ENCODE results near the gene CFAP161. TPM values are rescaled to one million over a fixed set of nuclear protein-coding genes. Genes with fewer than 3 reads are reported as not detected.
"Not testable (repeated sequence)": the region's sequence is repeated elsewhere in the genome, so short reads cannot be mapped to it uniquely, and the experiment has no call there.

Gene CFAP161
- total and polyA plus RNA-seq, 4 donors, result 0.45 to 0.84 TPM; not detected in 2

- 97 to 99% methylated on average over 2 of the region's 2 CpGs for WGBS, 2 donors
- intact Hi-C loops (cut with DNase I), result loop anchor here in 1 of 2 donors (5.0 kb wide), 1 partner anchor 109 kb away; no protein-coding TSS in a partner anchor
- no peaks in the 10 kb centered on the region for H3K27me3 ChIP-seq (ENCODE audit: control insufficient read depth in 1 of 2, insufficient read depth in 2 of 2, low read length in 1 of 2)
These were observed 23.8 kb downstream of the CFAP161 start for GRCh38 chr15:81157939-81158223.

GRCh38 chr15:81158561-81158960 is 24.5 kb downstream of the CFAP161 start:
- DNase-seq; H3K36me3 ChIP-seq (ENCODE audit: control insufficient read depth in 1 of 2, insufficient read depth in 2 of 2, low read length in 1 of 2); H3K9me3 ChIP-seq (ENCODE audit: control insufficient read depth, low read length); H3K27ac ChIP-seq (ENCODE audit: low read depth in 1 of 2, low read length in 2 of 2); H3K4me1 ChIP-seq (ENCODE audit: control insufficient read depth in 1 of 2, insufficient read depth in 2 of 2, low read length in 2 of 2); H3K4me3 ChIP-seq (ENCODE audit: low read length in 2 of 2); H3K27me3 ChIP-seq (ENCODE audit: control insufficient read depth in 1 of 2, insufficient read depth in 2 of 2, low read length in 1 of 2); ATAC-seq (ENCODE audit: low FRiP score): not testable (repeated sequence)
- intact Hi-C loops (cut with DNase I), result loop anchor here in 1 of 2 donors (5.0 kb wide), 1 partner anchor 109 kb away; no protein-coding TSS in a partner anchor
- 89 to 92% methylated on average over 21 to 37 of the region's 37 CpGs for WGBS, 2 donors

More at GRCh38 chr15:81157939-81158223, 23.8 kb downstream of the CFAP161 start:
- H3K9me3 ChIP-seq (ENCODE audit: control insufficient read depth, low read length), result no peaks in the 10 kb centered on the region
- DNase-seq, result no peak
- ATAC-seq (ENCODE audit: low FRiP score), result no peak
- H3K4me1 ChIP-seq (ENCODE audit: control insufficient read depth in 1 of 2, insufficient read depth in 2 of 2, low read length in 2 of 2), result no peaks in the 10 kb centered on the region
- no peak overlapping the region for H3K27ac ChIP-seq (ENCODE audit: low read depth in 1 of 2, low read length in 2 of 2)
- H3K36me3 ChIP-seq (ENCODE audit: control insufficient read depth in 1 of 2, insufficient read depth in 2 of 2, low read length in 1 of 2), result no peaks in the 10 kb centered on the region
- no peak overlapping the region for H3K4me3 ChIP-seq (ENCODE audit: low read length in 2 of 2)

GRCh38 chr15:81160312-81161159 is 26.5 kb downstream of the CFAP161 start:
- DNase-seq (peak; percentile 54 to 77), ATAC-seq (ENCODE audit: low FRiP score) (peak; percentile 73)
- Histone ChIP-seq H3K4me1 (ENCODE audit: control insufficient read depth in 1 of 2, insufficient read depth in 2 of 2, low read length in 2 of 2) (no peaks in the 10 kb centered on the region), H3K9me3 (ENCODE audit: control insufficient read depth, low read length) (no peaks in the 10 kb centered on the region), H3K27me3 (ENCODE audit: control insufficient read depth in 1 of 2, insufficient read depth in 2 of 2, low read length in 1 of 2) (no peaks in the 10 kb centered on the region), H3K4me3 (ENCODE audit: low read length in 2 of 2) (no peak overlapping the region), H3K36me3 (ENCODE audit: control insufficient read depth in 1 of 2, insufficient read depth in 2 of 2, low read length in 1 of 2) (no peaks in the 10 kb centered on the region), H3K27ac (ENCODE audit: low read depth in 1 of 2, low read length in 2 of 2) (no peak overlapping the region)
- intact Hi-C loops (cut with DNase I), result no loop called here
- WGBS, 2 donors, result 52 to 54% methylated on average over 11 of the region's 11 CpGs

GRCh38 chr15:81161160-81161673 is 27.1 kb downstream of the CFAP161 start:
- no peaks in the 10 kb centered on the region for H3K27me3 ChIP-seq (ENCODE audit: control insufficient read depth in 1 of 2, insufficient read depth in 2 of 2, low read length in 1 of 2)
- no peak overlapping the region for H3K27ac ChIP-seq (ENCODE audit: low read depth in 1 of 2, low read length in 2 of 2)
- H3K4me3 ChIP-seq (ENCODE audit: low read length in 2 of 2), result no peak overlapping the region
- no peaks in the 10 kb centered on the region for H3K9me3 ChIP-seq (ENCODE audit: control insufficient read depth, low read length)
- no peaks in the 10 kb centered on the region for H3K4me1 ChIP-seq (ENCODE audit: control insufficient read depth in 1 of 2, insufficient read depth in 2 of 2, low read length in 2 of 2)
- ATAC-seq (ENCODE audit: low FRiP score), result no peak
- intact Hi-C loops (cut with DNase I), result no loop called here
- DNase-seq, result no peak
- H3K36me3 ChIP-seq (ENCODE audit: control insufficient read depth in 1 of 2, insufficient read depth in 2 of 2, low read length in 1 of 2), result no peaks in the 10 kb centered on the region
- WGBS, 2 donors, result 64 to 75% methylated on average over 4 of the region's 4 CpGs

DNA sequence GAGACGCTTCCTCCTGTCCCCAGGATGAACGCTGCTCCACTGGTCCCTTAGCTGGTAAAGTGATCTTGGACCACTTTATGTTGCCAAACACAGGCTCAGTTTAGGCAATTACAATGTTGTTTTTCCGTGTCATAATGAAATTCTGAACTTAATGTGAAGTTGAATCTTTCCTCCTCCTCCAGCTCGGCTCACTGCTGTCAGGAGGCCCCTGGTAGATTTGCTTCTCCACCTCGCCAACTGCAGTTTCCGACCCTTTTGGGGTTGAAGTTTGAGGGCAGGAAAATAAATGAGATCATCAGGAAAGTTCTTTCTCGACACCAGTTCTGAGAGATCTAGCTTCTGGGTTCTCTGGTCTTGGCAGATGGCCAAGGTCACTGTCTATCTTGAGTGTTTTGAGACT is 27.8 kb downstream of the CFAP161 start:
- WGBS, 2 donors, result 71 to 88% methylated on average over 7 of the region's 7 CpGs
- H3K4me1 ChIP-seq (ENCODE audit: control insufficient read depth in 1 of 2, insufficient read depth in 2 of 2, low read length in 2 of 2), result no peaks in the 10 kb centered on the region
- no peak overlapping the region for H3K27ac ChIP-seq (ENCODE audit: low read depth in 1 of 2, low read length in 2 of 2)
- H3K4me3 ChIP-seq (ENCODE audit: low read length in 2 of 2), result no peak overlapping the region
- H3K9me3 ChIP-seq (ENCODE audit: control insufficient read depth, low read length), result no peaks in the 10 kb centered on the region
- ATAC-seq (ENCODE audit: low FRiP score), result no peak
- H3K36me3 ChIP-seq (ENCODE audit: control insufficient read depth in 1 of 2, insufficient read depth in 2 of 2, low read length in 1 of 2), result no peaks in the 10 kb centered on the region
- DNase-seq, result no peak
- H3K27me3 ChIP-seq (ENCODE audit: control insufficient read depth in 1 of 2, insufficient read depth in 2 of 2, low read length in 1 of 2), result no peaks in the 10 kb centered on the region
- intact Hi-C loops (cut with DNase I), result no loop called here

DNA sequence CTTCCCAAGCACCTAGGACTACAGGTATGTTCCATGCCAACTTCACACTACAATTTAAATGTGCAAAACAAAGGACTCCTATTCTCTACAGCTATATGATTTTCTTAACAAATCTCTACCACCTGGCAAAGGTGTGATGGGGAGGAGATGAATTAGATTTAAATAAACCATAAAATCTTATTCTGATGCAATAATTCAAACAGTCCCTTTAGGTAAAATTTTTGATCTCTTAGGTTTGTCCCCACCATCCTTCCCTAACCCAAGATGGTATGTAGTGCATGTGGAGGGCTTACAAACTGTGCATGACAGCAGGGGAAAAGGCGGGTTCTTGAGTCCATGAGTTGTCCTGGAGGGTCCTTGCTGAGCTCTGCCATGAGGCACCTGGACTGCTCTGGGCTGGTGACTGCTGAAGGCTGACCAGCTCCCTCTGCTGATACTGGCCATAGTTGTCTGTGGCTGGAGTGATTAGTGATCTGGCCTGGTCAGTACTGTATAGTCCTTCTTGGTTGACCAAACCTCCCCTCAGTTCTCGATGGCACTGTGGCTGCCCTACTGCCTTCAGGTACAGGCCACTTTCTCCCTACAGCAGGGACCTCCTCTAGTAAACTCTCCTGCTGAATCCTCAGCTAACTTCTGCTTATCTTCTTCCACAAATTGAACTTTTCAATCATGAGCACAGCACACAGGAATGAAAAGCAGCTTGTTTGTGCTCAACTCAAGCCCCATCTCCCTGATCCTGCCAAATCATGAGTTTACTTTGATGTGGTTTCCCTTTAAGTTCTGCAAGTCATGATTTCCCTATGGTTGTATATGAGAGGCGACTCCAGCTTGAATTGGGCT is 30.1 kb downstream of the CFAP161 start:
- intact Hi-C loops (cut with DNase I), result no loop called here
- no peak for ATAC-seq (ENCODE audit: low FRiP score)
- no peak overlapping the region for H3K27ac ChIP-seq (ENCODE audit: low read depth in 1 of 2, low read length in 2 of 2)
- no peak for DNase-seq
- no peaks in the 10 kb centered on the region for H3K4me1 ChIP-seq (ENCODE audit: control insufficient read depth in 1 of 2, insufficient read depth in 2 of 2, low read length in 2 of 2)
- no peaks in the 10 kb centered on the region for H3K9me3 ChIP-seq (ENCODE audit: control insufficient read depth, low read length)
- WGBS, 2 donors, result 91 to 94% methylated on average over 3 of the region's 3 CpGs
- no peaks in the 10 kb centered on the region for H3K27me3 ChIP-seq (ENCODE audit: control insufficient read depth in 1 of 2, insufficient read depth in 2 of 2, low read length in 1 of 2)
- no peaks in the 10 kb centered on the region for H3K36me3 ChIP-seq (ENCODE audit: control insufficient read depth in 1 of 2, insufficient read depth in 2 of 2, low read length in 1 of 2)
- no peak overlapping the region for H3K4me3 ChIP-seq (ENCODE audit: low read length in 2 of 2)

DNA sequence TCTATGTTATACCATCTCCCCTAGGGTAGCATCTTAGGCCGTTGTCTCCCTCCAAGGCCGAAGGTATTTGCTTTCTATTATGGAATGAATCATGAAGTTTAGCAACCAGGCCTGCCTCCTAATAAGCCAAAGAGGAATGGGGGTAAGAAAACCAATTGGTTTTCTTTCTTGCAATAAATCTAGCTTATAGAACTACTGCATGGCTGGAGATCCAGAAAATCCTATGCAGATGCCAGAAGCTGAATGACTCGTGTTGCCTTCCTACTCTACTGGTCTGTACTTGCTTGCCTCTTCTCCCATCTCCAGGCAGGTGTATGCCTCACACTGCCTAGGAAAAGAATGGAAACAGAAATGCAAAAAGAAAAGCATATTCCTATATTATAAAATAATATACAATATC is 31.5 kb downstream of the CFAP161 start:
- Histone ChIP-seq H3K4me3 (ENCODE audit: low read length in 2 of 2) (no peak overlapping the region), H3K9me3 (ENCODE audit: control insufficient read depth, low read length) (no peaks in the 10 kb centered on the region), H3K36me3 (ENCODE audit: control insufficient read depth in 1 of 2, insufficient read depth in 2 of 2, low read length in 1 of 2) (no peaks in the 10 kb centered on the region), H3K4me1 (ENCODE audit: control insufficient read depth in 1 of 2, insufficient read depth in 2 of 2, low read length in 2 of 2) (no peaks in the 10 kb centered on the region), H3K27me3 (ENCODE audit: control insufficient read depth in 1 of 2, insufficient read depth in 2 of 2, low read length in 1 of 2) (no peaks in the 10 kb centered on the region), H3K27ac (ENCODE audit: low read depth in 1 of 2, low read length in 2 of 2) (no peak overlapping the region)
- DNase-seq (no peak), ATAC-seq (ENCODE audit: low FRiP score) (no peak)
- 75 to 86% methylated on average over 3 of the region's 3 CpGs for whole genome bisulfite sequencing, 2 donors
- intact Hi-C loops (cut with DNase I), result no loop called here

- 72 to 77% methylated on average over 3 of the region's 3 CpGs for WGBS, 2 donors
- no peak overlapping the region for H3K27ac ChIP-seq (ENCODE audit: low read depth in 1 of 2, low read length in 2 of 2)
These were observed 32.7 kb downstream of the CFAP161 start for GRCh38 chr15:81166636-81167305.

More at GRCh38 chr15:81166636-81167305, 32.7 kb downstream of the CFAP161 start:
- intact Hi-C loops (cut with DNase I), result no loop called here
- no peaks in the 10 kb centered on the region for H3K4me1 ChIP-seq (ENCODE audit: control insufficient read depth in 1 of 2, insufficient read depth in 2 of 2, low read length in 2 of 2)
- H3K9me3 ChIP-seq (ENCODE audit: control insufficient read depth, low read length), result no peaks in the 10 kb centered on the region
- H3K27me3 ChIP-seq (ENCODE audit: control insufficient read depth in 1 of 2, insufficient read depth in 2 of 2, low read length in 1 of 2), result no peaks in the 10 kb centered on the region
- DNase-seq (no peak), ATAC-seq (ENCODE audit: low FRiP score) (no peak)
- H3K4me3 ChIP-seq (ENCODE audit: low read length in 2 of 2), result no peak overlapping the region
- H3K36me3 ChIP-seq (ENCODE audit: control insufficient read depth in 1 of 2, insufficient read depth in 2 of 2, low read length in 1 of 2), result no peaks in the 10 kb centered on the region

All from aorta (tissue), 5 donors.